C1 segment of cervical spinal cord (tissue), 14 donors: ENCODE data around the gene SLC36A4.
"Not testable (repeated sequence)": the region's sequence is repeated elsewhere in the genome, so short reads cannot be mapped to it uniquely, and the experiment has no call there.

Experiments
- DNase-seq, 14 donors: peaks; one replicate each; lab custom pipeline; 2025; lab: John Stamatoyannopoulos, UW

Gene SLC36A4

GRCh38 chr11:93194673-93195291, 3.0 kb downstream of the SLC36A4 start:
- no peak for DNase-seq

DNA sequence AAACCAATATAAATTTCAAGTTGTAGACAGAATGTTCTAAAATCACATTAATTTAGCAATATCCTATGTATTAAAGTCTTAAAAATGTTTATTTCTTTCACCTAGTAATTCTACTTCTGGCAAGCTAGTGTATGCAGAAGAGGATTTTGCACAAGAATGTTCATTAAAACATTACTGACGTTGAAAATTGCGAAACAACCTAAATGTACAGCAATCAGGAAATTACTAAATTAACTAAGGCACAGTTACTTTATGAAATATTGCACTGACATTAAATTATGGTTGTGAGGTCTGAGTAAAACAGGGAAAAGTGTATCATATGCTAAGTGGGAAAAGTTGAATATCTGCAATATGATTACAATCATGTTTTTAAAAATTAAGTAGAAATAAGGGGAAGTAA, 4.1 kb downstream of the SLC36A4 start:
- no peak for DNase-seq

DNA sequence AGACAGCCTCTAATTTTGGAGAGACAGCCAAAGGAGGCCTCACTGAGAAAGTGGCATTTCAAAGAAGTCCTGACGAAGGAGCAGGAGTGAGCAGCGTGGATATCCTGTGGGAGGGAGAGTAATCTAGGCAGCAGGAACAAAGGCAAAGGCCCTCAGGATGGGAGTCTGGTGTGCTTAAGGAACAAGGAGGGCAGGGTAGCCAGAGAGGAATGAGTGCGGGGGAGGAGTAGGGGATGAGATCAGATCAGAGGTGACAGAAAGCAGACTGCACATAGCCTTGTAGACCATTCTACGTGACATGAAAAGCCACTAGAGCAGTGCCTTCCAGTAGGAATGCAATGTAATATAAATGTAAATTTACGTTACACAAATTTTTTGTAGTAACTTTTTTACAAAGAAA, 5.6 kb downstream of the SLC36A4 start:
- no peak for DNase-seq

DNA sequence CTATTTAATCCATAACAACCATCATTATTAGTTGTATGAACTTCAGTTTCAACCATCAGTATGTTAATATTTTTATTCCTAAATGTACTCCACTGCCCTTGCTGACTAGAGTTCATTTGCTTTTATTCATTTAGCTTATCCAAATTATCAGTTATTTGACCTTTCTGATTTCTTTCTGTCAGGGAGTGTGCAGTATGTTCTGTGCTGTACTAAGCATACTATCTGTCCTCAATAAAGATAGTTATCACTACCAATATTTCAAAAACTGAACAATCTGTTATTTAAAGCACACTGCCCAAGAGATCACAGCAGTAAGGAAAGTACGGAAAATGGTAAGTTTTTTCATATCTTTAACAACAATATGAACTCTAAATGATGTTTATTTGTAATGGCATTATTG, 8.3 kb downstream of the SLC36A4 start:
- DNase-seq: no peak

DNA sequence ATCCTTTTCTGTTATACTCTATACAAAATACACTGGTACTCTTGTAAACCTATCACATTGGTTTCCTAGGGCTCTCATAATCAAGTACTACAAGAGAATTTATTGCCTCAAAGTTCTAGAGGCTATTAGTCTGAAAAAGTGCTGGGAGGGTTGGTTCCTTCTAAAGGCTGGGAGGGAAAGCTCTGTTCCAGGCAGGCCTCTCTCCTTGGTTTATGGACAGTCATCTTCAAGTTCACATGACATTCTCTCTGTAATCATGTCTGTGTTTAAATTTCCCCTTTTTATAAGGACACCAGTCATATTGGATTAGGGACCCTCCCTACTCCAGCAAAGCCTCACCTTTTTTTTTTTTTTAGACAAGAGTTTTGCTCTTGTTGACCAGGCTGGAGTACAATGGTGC, 9.1 kb downstream of the SLC36A4 start:
- no peak for DNase-seq

GRCh38 chr11:93187290-93187689, 10.5 kb downstream of the SLC36A4 start:
- DNase-seq: no peak

- DNase-seq: not testable (repeated sequence)
These were observed 19.9 kb downstream of the SLC36A4 start for GRCh38 chr11:93177891-93178290.

DNA sequence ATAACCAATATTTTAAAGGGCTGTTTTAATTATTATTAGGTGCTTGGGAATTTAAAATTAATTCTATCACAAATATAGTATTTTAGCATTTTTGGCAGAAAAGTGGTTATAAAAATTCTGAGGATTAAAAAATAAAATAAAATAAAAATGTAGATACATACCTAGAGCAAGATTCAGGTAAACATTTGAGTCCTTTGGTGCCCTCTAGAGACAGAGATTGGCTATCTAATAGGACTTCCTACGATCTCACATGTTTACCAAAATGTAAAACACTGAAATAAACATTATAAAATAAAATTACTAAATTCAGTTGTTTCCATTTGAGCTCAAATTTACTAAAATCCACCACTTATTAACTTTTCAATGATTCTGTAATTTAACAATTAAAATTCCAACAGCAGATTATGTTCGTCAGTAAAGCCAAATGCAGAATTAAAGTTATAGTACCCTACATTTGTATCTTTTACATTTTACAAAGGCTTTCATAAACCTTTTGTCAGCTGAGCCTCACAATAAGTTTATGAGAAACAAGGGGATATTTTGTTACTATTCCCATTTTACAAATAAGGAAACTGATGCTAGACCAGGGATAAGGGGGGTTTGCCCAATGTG, 27.7 kb downstream of the SLC36A4 start:
- no peak for DNase-seq

DNA sequence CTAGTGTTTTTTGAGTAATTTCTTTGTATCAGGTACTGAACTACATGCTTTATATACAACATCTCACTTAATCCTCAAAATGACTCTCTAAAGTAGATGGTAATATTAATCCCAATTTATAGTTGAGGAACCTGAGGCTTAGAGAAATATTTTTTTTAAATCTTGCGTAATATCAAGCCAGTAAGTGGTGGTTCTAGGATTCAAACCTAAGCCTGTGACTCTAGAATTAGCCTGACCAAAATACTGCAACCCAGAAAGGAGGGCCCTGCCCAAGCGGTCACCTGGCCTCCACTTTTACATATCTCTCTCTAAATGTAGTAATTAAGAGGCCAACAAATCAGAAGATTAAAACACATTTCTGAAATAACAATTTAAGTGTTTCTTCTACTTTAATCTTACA, 28.6 kb downstream of the SLC36A4 start:
- no peak for DNase-seq

DNA sequence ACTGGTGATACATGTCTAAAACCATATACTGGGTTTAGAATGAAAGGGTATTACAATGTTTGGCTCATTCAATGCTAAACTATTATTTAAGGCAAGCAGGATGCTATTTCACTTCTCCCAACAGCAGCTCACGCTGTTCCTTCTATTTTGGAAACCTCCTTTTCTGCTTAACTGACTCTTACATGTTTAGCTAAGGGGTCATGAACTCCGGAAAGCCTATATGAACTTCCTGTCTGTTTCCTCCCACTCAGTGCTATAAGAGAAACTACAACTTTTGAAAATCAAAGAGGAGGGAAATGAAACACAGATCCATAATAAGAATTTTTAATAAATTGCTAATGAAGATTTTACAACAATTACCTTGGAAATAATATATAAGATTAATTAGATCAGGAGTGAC, 30.9 kb downstream of the SLC36A4 start:
- no peak for DNase-seq

DNA sequence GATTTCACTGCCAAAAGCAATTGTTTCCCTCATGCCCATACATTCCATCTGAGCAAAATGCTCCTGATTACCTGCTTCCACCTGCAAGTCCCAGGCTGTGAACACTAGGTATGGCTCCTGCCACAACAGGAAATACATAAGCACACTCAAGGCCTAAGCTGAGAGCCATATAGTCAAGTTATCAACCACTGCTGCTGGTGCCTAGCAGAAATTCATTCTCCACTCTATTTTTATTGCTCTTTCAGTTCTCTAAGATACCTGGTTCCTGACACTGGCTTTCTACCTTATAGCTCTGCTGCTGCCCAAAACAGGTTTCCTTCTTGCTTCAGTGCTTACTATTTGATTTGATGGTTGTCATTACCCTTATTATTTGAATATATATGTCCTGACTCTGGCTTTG, 31.6 kb downstream of the SLC36A4 start:
- DNase-seq: no peak

DNA sequence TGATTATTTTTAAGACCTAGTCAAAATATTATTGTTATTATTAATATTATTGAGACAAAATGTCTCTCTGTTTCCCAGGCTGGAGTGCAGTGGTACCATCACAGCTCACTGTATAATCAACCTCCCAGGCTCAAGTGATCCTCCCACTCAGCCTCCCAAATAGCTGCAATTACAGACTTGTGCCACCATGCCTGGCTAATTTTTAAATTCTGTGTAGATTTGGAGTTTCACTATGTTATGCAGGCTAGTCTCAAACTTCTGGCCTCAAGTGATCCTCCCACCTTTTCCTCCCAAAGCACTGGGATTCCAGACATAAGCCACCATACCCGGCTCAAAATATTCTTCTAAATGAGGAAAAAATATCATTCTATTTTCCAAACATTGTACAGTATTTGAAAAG, 37.0 kb downstream of the SLC36A4 start:
- no peak for DNase-seq

GRCh38 chr11:93160156-93160555, 37.6 kb downstream of the SLC36A4 start:
- DNase-seq: no peak

DNA sequence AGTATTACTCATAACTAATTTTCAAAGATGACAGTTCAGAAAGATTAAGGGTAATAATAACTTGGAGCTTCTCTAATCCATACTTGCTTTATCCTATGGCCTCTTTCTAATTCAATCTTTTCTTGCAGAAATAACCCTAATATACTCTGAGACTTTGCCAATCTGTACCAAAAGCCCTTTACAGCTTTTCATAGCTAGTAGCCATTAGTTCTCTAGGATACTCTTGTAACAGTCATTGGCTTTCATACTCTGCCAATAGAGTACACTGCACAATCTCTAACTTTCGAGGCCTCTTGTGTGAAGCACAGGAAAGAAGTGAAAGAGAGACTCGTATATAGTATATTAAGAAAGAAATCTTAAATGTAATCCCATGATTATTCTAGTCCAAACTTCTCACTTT, 38.1 kb downstream of the SLC36A4 start:
- no peak for DNase-seq

DNA sequence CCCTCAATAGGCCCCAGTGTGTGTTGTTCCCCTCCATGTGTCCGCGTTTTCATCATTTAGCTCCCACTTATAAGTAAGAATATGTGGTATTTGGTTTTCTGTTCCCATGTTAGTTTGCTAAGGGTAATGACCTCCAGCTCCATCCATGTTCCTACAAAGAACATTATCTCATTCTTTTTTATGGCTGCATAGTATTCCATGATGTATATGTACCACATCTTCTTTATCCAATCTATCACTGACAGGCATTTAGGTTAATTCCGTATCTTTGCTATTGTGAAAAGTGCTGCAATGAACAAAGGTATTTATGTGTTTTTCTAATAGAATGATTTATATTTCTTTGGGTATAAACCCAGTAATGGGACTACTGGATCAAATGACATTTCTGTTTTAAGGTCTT, 42.1 kb downstream of the SLC36A4 start:
- DNase-seq: no peak

DNA sequence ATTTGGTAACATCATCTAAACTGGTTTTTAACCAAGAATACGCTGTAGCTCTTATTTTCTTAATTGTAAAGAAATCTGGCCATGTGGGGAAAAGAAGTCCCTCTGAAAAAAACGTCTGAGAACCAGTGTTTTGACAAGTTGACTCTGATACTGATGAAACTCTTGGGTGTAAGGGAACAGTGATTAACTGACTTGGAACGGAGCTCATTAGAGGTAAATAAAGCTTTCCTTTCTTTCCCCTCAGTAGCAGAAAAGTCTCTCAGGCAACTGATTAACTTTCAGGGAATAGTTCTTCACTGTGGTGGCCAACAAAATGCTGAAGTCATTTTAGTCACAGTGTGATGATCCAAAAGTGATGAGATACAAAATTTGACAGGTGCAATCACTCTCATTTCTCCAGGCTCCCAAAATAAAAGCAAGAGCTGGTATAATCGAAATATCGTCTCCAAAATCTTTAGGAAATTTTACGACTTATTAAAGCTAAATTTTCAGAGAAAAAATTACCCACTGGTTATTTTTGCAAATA, 52.3 kb downstream of the SLC36A4 start:
- DNase-seq: no peak

- DNase-seq: no peak
These were observed 54.0 kb downstream of the SLC36A4 start for GRCh38 chr11:93143800-93144199.

DNA sequence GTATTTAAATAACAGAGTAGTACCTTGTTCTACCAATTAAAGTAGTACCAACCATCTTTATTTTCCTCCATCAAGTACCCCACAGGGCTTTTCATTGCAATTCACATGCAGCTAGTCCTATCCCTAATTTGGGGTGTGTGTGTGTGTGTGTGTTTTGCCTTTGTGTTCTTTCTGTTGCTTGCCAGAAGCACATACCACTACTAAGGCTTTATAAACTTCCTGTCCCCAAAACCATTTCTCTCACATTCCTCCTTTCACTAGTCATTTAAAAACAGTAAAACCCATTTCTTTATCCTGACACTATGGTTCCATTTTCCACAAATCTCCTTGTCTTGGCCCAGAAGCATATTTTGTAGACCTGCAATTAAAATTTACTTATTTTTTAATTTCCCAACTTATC, 54.6 kb downstream of the SLC36A4 start:
- DNase-seq: no peak

DNA sequence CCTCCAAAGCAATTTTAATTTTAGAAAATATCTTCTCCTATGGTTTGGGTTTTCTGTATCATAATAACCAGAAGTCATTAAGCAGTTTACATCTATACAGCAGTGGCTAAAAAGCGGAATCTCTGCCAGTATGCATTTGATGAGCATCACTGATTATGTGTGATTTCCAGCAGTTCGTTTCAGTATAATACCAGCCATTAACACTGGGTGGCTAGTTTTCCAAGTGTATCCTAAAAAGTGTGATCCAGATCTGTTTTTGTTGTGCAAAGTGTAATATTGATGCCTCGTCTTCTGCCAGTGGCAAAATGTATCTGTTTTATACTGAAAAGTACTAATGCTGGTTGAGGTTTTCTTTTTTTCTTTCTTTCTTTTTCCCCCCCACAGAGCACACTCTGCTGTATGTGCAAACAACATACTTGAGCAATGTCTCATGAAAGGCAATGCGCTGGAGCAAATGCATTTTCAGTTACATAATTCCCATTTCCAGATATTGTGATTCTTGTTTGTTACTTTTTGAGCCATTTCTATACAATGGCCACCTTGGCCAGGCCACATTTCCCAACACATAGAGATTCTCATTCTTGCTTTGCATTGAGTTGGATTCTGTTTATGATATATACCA, 64.2 kb downstream of the SLC36A4 start:
- no peak for DNase-seq

GRCh38 chr11:93132836-93133235, 65.0 kb downstream of the SLC36A4 start:
- no peak for DNase-seq

- no peak for DNase-seq
These were observed 66.1 kb downstream of the SLC36A4 start for GRCh38 chr11:93131709-93132108.

DNA sequence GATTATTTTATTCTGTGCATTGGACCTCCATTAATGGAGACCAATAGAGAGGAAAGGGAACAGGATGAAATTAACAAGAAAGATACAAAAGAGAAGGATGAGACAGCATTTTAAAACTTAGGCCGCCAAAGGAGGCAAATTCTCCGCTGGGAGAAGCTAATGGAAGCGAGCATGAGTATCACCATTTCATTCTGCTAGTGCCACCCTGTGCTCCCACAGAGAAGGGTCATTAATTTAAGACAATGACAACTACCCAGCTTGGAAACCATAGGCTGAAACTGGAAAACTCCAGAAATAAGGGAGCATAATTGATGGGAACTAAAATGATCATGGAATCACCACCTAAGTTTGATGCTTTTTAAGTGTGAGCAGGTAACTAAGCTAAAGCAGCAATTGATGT, 69.2 kb downstream of the SLC36A4 start:
- no peak for DNase-seq

DNA sequence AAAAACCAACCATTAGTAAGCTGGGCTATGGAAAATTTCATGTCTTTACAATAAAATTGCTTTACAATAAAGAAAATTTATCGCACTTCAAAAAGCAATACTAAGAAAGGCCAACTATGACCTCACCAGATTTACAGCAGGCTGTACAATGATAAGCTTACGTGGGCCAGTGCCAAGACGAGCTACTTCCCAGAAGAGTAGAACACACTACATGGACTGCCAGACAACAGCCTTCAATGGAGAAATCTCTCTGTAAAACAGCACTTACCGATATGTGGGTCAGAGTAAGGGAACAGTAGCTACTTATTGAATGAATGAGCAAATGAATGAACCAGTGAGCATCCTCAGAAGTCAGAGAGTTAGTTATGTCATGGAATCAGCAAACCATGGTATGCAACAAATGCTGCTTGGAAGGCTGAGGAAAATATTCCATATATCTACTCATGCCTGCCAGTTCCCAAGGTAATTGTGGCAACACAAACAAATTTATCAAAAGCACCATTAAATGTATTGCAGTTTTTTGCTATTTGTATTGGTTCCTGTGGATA, 74.4 kb downstream of the SLC36A4 start:
- DNase-seq: no peak
